CD4-positive, alpha-beta T cell treated with Interleukin-6 for 4 hours (primary cell): ENCODE measurements around the gene IMPDH1.
A peak's percentile ranks its signal among the peaks of the same experiment; 100 is the strongest.

ENCODE experiments used
- DNase-seq: peaks from one replicate; pipeline ENCODE4 v3.0.0-alpha.2; 2020; ENCODE audit warnings: mixed read lengths

The IMPDH1 gene

GRCh38 chr7:128434413-128435326, 24.9 kb upstream of the IMPDH1 start:
- DNase-seq = no peak

DNA sequence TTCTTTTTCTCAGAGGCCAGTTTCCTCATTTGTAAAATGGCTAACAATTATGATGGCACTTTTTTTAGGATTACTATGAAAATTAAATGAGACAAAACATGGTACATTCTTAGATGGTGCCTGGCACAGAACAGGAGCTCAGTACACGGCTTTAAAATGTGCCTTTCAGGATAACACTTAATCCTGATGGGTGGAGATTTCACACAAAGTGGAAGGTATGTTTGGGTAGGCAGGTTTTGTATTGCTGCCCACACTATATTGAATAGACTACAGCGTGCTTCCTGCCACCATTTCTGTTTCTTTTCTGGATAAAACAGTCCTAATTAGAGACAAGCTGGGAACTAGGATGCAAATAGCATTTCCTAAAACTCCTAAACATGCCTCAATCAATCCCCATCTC, 22.0 kb upstream of the IMPDH1 start:
- no peak for DNase-seq

- DNase-seq = no peak
Observed at GRCh38 chr7:128431221-128431620, 21.4 kb upstream of the IMPDH1 start.

- no peak for DNase-seq
Observed at GRCh38 chr7:128430207-128430606, 20.4 kb upstream of the IMPDH1 start.

GRCh38 chr7:128427289-128427891, 17.6 kb upstream of the IMPDH1 start:
- peak; percentile 30 for DNase-seq

DNA sequence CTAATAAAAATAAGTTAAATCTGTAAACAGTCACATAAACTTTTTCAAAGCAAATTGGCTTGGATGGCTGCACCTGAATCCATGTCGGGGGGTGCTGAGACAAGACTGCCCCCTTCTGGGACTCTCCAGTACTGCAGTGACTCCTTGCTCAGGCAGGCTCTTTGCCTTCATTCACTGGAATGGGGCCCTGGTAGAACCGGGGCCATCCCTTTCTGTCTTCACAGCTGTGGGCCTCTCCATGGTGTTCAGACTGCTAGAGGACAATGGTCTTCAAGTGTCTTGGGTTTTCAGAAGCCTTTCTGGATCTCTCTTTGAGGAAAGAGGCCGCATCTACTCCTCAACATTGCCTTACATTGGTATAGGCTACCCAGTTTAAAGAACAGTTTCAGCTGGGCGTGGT, 16.1 kb upstream of the IMPDH1 start:
- peak; percentile 85 for DNase-seq

- DNase-seq = no peak
Observed at GRCh38 chr7:128424686-128425275, 15.0 kb upstream of the IMPDH1 start.

- DNase-seq = no peak
Observed at GRCh38 chr7:128422842-128423241, 13.1 kb upstream of the IMPDH1 start.

GRCh38 chr7:128422037-128422436, 12.3 kb upstream of the IMPDH1 start:
- no peak for DNase-seq

GRCh38 chr7:128421384-128421783, 11.6 kb upstream of the IMPDH1 start:
- no peak for DNase-seq

- DNase-seq = no peak
Observed at GRCh38 chr7:128420773-128421172, 11.0 kb upstream of the IMPDH1 start.

GRCh38 chr7:128419257-128419656, 9.5 kb upstream of the IMPDH1 start:
- DNase-seq = no peak

DNA sequence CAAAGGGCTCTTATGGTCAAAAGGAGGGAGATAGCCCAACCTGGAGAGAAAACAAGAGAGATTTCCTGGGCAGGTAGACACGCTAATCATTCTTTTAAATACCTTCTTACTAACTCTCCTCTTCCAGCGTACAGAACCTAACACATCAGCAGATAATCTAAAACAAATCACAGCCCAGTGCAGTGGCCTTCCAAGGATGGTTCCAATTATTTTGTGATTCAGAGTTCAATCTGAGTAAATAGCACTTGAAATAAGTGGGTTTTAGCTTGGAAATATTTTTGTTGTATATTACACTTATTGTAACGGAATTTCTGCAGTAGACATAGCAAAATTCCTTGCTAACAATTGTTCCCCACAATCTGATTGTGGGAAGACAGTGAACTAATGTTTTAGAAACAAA, 7.3 kb upstream of the IMPDH1 start:
- no peak for DNase-seq

DNA sequence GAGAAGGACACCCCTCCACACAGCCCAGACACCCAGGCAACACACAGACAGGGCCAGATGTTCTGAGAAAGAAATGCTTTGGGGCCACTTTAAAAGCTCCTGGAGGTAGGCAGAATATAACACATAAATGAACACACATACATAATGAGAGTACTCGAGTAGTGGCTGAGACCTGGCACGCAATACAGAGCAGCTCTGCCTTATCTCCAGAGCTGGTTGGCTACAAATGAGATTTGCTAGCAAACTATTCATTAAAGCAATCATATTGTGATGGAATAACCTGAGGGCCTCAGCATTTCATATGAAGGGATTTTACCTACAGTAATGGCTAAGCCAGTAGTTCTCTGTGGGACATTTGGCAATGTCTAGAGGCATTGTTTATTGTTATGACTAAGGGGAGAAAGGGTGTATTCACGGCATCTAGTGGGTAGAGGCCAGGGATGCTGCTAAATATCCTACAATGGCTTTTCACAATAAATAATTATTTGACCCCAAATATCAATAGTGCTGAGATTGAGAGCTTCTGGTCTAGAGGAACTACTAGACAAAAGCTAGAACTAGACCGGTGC, 5.5 kb upstream of the IMPDH1 start:
- DNase-seq = no peak

GRCh38 chr7:128410451-128410753, 620 bp upstream of the IMPDH1 start:
- DNase-seq = no peak

DNA sequence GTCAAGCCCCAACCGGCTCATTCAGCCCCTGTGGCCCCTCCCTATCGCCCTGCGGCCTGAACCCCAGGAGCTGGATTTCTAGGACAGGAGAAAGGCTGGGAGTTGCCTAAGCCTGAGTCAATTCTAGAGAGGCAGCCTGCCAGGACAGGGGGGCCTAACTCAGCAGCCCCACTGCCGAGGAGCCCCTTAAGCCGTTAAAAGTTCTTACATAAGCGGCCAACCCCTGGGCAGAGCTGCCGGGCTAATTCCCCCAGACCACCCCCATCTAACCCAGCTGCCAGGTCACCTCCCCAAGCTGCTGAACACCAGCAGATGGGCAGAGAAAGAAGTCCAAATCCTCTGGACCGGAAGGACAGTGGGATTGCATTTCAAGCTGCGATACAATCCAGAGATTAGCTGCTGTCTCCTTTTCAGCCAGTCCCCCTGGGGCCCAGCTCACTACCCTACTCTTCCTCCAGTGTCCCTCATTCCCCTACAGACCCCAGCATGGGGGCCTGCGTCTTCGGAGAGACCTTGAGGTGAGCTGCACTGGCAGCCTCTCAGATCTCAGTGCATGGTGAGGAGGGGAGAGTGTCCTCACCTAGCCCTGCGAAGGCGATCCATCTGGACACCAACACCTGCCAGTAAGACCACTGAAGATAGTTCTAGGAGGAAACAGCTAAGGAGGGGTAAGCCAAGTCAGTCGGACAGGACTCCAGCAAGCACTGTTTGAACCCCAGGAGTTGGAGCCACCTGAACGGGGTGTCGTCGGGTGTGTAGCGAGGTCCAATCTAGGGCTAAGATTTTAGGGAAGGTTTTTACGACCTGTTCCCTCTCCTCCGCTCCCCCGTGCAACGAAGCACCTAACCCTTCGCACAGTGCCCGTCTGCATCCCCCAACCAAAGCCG, 830 bp downstream of the IMPDH1 start:
- DNase-seq = no peak

GRCh38 chr7:128407751-128408708, 1.8 kb downstream of the IMPDH1 start:
- DNase-seq = no peak

DNA sequence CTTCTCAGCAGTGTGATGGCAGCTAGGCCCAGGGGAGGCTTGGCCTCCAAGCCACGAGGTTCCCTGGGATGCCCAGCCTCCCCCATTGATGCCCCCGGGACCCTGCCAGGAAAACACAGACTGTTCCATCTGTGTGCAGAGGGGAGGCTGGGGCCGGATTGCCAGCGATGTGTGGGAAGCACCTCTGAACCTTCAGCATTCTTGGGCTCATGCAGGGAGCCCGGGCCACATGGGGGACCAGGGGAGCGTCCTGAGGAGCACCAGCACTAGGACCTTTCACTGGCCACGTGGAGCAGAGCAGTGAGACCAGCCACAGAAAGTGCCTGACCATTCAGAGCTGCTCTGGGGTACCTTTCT, 2.6 kb downstream of the IMPDH1 start:
- no peak for DNase-seq

DNA sequence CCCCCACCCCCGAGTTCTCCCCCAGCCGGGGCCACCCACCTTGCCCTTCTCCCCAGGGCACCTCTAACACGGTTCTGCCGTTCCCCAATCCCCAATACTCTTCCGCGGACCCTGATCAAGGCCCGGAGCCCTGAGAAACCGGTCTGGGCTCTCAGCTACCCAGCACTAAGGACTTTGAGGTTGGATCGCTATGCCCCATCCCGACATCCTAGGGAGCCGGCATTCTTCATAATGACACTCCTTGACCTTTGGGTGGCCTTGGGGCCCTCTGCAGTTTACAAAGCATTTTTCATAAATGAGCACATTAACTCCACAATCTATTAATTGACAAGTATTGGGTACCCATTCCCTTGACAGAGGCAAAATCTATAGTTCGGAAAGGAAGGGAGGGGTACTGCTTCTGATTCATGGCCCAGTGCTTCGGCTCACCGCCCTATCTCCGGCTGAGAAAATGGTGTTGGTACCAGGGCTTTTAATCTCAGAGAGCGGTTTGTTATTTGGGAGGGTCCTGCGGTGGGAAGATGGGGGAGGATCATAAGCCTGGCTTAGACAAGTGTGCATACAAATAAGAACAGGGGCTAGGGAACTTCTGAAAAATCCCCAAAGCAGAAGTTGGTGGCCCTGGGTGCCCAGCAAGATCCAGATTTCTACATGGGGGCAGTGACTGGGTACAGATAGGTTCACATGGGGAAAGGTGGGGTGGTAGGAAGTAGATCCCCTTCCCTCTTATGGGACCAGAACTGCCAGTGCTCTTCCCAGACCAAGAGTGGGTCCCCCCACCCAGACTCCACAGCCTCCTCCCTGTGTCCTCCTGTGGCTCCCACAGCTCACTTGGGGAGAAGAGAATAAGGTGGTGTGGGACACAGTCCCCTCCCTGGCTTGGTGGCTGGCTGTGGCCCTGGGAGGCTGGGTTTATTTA, 3.2 kb downstream of the IMPDH1 start:
- DNase-seq = no peak

DNA sequence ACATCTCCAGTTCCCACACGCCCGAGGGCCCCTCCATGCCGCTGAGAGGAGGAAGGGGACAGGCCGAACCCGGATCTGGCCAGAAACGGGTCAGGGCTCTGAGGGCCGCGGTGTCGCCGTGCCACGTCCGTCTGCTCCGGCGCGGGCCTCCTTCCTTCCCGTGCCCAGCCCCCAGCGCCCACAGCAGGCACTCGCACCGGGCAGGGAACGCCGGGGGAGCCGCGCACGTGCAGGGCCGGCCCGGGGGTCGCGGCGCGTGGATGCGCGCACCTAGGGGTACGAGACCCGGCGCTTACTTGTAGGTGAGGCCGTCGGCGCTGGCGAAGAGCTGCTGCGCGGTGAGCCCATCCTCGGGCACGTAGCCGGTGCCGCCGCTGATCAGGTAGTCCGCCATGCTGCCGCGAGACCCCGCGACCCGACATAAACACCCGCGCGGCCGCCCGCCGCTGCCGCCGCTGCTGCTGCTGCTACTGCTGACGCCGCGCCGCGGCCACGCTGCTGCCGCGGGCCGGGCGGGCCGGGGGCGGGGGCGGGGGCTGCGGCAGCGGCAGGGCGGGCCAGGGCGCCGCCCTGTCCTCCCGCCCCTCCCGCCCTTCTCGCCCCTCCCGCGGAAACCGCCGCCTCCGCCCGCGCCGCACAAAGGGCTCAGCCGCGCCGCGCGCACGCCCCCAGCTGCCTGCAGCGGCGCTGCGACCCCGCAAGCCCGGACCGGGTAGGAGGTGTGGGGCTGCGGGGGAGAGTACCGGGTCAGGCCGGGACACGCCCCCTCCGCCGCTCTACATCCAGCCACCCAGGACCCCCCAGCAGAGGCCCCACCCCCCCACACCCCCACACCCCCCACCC, 4.1 kb downstream of the IMPDH1 start:
- DNase-seq = peak; percentile 79
